EH (cell line): ENCODE results near the gene SDCBP2.

Source experiments
- DNase-seq: peaks from one replicate; pipeline ENCODE4 v3.0.0-alpha.2; 2015; ENCODE audit warnings: low read depth

SDCBP2 gene

DNA sequence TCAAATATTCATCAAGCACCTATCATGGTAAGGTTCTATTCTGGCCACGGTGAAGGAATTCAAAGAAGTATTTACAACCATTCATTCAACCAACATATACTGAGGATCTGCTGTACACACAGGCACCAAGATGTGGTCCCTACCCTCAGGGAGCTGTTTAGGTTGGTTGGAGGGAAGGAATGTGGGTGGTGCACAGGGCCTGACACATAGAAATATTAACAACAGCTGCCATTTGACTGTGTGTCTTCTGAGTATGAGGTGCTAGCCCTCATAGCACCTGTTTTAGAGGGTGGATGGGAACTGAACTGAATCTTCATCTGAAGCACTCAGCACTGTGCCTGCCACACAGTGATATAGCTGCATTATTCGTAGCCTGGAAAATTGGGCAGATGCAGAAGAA, 55.6 kb downstream of the SDCBP2 start:
- DNase-seq, result peak; percentile 34

DNA sequence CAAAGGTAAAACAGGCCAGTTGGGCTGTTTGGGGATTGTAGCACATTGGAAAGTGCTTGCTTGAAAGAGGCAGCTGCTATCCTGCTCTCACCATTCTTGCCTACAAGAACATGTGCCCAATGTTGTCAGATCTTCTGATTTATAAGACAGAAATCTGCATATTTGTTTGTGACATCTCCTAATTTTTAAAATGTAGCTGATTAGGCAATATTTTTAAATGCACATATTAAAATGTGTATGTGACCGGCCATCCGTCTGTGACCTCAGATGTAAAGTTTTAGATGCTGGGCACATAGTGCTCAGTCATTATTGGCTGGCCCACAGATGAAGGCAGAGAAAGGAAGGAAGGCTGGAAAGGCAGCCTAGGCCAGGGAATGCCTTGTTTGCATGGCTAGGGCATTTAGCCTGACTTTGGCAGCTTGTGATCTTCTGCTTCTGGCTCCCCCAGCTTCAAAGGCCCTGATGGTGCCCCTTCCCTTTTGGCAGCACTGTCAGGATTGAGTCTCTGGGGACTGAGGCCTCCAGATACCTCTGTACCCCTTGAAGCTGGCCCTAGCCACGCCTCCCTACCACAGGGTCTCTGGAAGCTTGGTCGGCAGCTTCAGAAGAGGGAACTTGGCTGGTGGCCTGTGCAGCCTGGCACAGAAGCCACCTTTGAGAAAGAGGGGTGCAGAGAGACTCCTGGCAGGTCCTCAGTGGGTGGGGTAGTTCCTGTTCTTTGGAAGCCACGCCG, 56.4 kb downstream of the SDCBP2 start:
- DNase-seq, result no peak

DNA sequence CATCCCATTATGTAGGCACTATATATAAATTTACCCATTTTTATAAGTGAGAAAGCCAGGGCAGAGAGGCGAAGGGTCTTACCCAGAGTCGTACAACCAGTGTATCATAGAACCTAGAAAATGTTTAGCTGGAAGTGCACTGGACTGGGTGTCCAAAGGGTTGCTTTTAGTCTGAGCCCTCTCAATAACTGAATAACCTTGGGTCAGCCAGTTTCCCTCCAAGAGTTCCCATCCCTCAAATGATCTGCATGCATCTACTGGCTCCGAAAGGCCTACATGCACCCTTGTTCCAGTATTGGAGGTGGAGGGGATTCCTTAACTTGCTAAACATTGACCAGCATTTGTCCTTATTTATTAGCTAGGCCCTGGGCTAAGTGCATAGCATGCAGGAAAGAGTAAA, 59.1 kb downstream of the SDCBP2 start:
- no peak for DNase-seq

DNA sequence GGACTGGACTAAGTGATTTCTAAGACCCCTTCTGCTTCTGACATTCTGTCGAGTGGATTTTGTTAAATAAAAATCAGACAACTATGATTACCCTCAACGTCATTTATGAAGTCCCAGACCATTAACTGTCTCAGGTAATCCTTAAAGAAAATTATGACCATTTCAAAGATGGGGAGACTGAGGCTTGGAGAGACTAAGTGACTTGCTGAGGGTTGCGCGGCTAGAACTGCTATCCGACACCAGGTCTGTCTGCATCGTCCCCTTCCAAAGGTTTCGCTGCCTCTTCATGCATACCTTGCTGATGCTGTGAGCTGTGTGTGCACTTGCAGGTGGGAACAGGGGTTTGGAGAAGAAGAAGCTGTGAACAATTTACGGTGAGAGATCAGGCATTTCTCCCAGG, 59.7 kb downstream of the SDCBP2 start:
- DNase-seq, result no peak

DNA sequence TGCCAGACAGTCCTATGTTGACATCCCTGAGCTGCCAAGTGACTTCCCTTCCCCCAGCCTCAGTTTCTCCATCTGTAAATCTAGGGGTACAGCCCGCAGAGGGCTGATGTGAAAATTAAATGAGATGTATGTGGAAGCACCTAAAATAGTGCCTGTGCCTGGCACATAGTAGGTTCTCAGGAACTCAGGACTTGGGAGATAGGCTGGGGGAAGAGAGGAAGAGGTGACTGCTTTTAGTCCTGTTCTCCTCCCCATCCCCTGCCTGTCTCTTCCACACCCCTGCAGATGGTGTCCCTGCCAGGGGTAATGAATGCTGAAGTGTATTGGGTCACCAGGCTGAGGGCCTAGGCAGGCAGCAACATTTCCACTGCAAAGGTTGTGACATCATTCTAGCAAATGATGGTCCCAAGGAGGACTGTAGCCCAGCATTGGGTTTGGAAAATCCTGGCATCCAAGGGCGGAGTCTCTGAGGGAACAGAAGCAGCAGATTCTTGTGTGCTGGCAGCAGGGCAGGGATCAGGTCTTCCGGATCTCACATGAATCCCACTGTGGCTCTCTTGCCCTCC, 61.0 kb downstream of the SDCBP2 start:
- DNase-seq, result no peak

DNA sequence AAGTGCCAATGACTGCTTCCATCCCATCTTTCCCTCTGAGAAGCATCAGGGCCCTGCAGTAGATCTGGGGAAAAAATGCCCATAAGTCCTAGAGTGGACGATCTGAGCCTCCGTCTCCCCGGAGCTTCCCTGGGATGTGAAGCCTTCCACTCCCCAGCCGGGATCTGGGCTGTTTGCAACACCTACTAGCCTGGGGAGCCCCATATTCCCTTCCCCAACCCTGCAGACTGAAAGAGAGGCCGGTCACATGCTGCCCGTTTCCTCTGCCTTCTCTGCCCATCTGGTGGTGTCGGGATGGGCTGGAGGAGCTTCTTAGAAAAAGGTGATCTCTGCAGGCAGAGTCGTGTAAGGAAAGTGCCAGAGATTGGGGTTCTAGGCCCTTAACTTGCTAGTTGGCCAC, 61.8 kb downstream of the SDCBP2 start:
- no peak for DNase-seq

DNA sequence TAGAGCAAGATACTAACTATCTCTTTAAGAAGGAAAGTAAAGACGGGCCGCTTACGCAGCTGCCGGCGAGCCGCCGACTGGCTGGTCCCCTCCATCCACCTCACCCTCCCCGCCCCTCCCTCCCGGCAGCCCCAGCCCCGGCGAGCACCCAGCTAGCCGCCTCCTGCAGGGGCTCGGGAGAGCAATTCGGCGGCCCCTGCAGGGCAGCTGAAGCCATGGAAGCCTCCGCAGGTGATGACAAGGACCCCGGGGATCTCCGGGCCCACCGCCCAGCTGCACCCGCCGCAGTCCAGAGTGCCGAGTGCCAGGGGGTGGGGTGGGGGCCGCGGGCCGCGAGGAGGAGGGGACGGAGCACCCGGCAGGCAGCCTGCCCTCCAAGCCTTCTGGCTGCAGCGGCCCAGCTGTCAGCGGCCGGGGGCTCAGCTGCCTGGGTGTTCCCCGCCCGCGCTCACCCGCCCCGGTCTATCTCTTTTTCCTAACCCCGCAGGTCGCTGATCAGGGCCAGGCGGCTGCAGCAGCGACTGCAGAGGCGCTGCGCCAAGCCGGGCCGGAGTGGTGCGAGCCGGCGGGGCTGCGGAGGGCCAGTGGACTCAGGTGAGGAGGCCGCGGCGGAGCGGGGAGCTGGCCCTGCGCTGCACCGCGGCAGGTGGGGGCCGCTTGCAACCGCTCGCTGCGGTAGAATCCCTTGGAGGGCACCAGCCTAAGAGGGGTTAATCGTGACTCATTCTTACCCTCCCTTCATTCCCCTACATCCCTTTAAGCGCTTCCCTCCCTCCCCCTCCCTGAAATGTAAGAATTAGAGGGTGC, 62.6 kb downstream of the SDCBP2 start, which contains the start of gene SNPH:
SNPH (plus strand) TSS at position 128 of the 807 bp plus-strand sequence. CDS start 29,946 bp downstream, outside the sequence.
- peak; percentile 82 for DNase-seq

DNA sequence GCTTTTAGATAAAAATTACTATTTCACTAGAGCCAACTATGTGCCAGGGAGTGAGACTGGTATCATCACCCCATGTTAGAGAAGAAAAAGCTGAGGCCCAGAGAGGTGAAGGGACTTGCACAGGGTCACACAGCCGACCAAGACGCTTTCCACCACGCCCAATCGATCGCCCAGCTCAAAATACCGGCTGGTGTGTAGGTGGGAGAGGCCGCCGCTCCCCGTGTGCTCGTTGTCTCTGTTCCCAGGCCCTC, 63.1 kb downstream of the SDCBP2 start:
- no peak for DNase-seq

DNA sequence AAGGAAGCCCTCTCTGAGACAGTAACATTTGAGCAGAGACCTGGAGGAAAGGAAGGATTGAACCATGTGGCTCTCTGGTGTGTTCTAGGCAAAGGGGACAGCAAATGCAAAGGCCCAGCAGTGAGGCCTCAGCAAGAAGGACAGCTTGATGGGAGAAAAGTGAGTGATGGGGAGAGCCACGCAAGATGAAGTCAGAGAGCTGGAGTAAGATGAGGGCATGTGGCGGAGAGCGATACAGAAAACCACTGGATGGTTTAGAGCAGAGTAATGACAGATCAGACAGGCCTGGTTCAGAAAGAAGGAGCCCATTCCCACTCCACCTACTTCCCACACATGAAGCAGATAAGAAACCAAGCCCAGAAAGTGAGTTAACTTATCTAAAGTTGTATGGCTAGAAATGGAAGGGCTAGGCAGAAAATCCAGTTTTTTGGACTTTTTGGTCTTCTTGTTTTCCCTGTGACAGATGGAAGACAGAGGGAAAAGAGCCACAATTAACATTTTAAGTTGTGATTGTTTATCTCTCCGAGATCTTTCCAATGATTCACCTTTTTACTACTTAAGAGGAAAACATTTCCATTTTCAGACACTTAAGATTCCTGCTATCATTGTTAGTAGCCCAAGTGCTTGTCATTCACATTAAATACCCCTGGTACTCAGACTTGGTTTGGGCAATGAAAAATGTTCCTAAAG, 63.6 kb downstream of the SDCBP2 start:
- DNase-seq, result peak; percentile 46

DNA sequence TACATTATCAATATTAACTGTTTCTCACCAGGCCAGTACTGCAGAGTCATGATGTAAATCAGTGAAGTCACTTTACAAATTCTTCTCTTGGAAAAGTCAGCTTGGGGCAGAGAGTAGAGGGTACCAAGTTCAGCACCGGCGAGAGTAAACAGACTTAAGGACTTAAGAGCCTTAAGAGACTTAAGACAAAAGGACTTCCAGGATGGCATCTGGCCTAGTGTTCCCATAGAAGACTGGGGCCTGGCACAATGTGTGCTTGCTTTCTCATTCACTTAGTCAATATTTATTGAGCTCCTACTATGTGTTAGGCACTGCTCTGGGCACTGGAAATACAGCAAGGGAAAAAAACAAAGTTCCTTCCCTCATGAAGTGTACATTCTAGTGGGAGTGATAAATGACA, 64.2 kb downstream of the SDCBP2 start:
- DNase-seq, result no peak

DNA sequence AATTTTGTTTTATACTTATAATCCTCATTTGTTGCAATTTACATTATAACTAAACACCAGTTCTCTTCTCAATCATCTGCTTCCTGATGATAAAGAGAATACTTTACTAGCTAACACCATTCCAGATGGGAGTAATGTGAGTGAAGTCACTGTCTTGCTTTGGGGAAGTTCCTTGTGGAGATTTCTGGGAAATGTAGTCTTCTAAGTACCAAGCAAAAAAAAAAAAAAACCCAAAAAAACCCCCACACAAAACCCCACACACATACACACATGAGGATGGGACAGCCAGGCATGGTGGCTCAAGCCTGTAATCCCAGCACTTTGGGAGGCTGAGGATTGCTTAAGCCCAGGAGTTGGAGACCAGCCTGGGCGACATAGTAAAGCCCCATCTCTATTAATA, 65.1 kb downstream of the SDCBP2 start:
- peak; percentile 50 for DNase-seq
